ENCODE results near the gene CAPN13. TPM values are rescaled to one million over a fixed set of nuclear protein-coding genes. Genes with fewer than 3 reads are reported as not detected.

CAPN13 gene
- total RNA-seq, 1 donor from 2014 or later = not detected

GRCh38 chr2:30753630-30754029 is 53.6 kb downstream of the CAPN13 start:
- H3K9ac ChIP-seq (ENCODE audit: low read length) = no peak overlapping the region
- H3K27ac ChIP-seq (ENCODE audit: low read depth, low read length) = no peak overlapping the region
- no peak overlapping the region for H3K4me3 Mint-ChIP-seq (ENCODE audit: unreplicated experiment)
- no peaks in the 10 kb centered on the region for H3K36me3 ChIP-seq (ENCODE audit: insufficient read depth, low read length)
- no peaks in the 10 kb centered on the region for H3K4me1 ChIP-seq (ENCODE audit: insufficient read depth, low read length)
- DNase-seq (ENCODE audit: low read depth) (no peak), FAIRE-seq (no peak)
- no peak overlapping the region for H3K27ac Mint-ChIP-seq (ENCODE audit: unreplicated experiment)
- peaks cover 10% of the 10 kb centered on the region for H3K4me1 Mint-ChIP-seq (ENCODE audit: low read depth, unreplicated experiment)
- no peak overlapping the region for H2AFZ ChIP-seq (ENCODE audit: low read depth, low read length)
- H3K79me2 ChIP-seq (ENCODE audit: insufficient read depth, low read length) = no peaks in the 10 kb centered on the region
- H3K4me3 ChIP-seq (ENCODE audit: insufficient read depth, low read depth, low read length) = no peak overlapping the region
- H4K20me1 ChIP-seq (ENCODE audit: insufficient read depth, low read length) = no peaks in the 10 kb centered on the region
- no peaks in the 10 kb centered on the region for H3K36me3 Mint-ChIP-seq (ENCODE audit: low read depth, unreplicated experiment)
- TF ChIP-seq CTCF (IDR thresholded peaks at IDR 0.05; ENCODE audit: insufficient read depth, low read depth, low read length) = no peak
- TF ChIP-seq EZH2 (IDR thresholded peaks at IDR 0.05; ENCODE audit: insufficient read depth, low read length) = no peak
- H3K9me3 Mint-ChIP-seq (ENCODE audit: unreplicated experiment) = no peaks in the 10 kb centered on the region
- H3K4me2 ChIP-seq (ENCODE audit: low read length) = no peak overlapping the region
- no peaks in the 10 kb centered on the region for H3K9me3 ChIP-seq (ENCODE audit: insufficient read depth, low read depth, low read length)
- H3K27me3 ChIP-seq (ENCODE audit: insufficient read depth, low read length) = no peaks in the 10 kb centered on the region
- peaks cover 24% of the 10 kb centered on the region for H3K27me3 Mint-ChIP-seq (ENCODE audit: low read depth, unreplicated experiment)

- Histone ChIP-seq H4K20me1 (ENCODE audit: insufficient read depth, low read length) (no peaks in the 10 kb centered on the region), H3K9me3 (ENCODE audit: insufficient read depth, low read depth, low read length) (no peaks in the 10 kb centered on the region), H3K4me3 (ENCODE audit: insufficient read depth, low read depth, low read length) (no peak overlapping the region), H2AFZ (ENCODE audit: low read depth, low read length) (no peak overlapping the region), H3K27me3 (ENCODE audit: insufficient read depth, low read length) (no peaks in the 10 kb centered on the region), H3K9ac (ENCODE audit: low read length) (no peak overlapping the region), H3K36me3 (ENCODE audit: insufficient read depth, low read length) (no peaks in the 10 kb centered on the region), H3K4me2 (ENCODE audit: low read length) (no peak overlapping the region), H3K4me1 (ENCODE audit: insufficient read depth, low read length) (no peaks in the 10 kb centered on the region), H3K27ac (ENCODE audit: low read depth, low read length) (no peak overlapping the region), H3K79me2 (ENCODE audit: insufficient read depth, low read length) (no peaks in the 10 kb centered on the region)
- Mint-ChIP-seq H3K4me3 (ENCODE audit: unreplicated experiment) (no peak overlapping the region), H3K27ac (ENCODE audit: unreplicated experiment) (no peak overlapping the region), H3K36me3 (ENCODE audit: low read depth, unreplicated experiment) (no peaks in the 10 kb centered on the region), H3K27me3 (ENCODE audit: low read depth, unreplicated experiment) (peaks cover 25% of the 10 kb centered on the region), H3K4me1 (ENCODE audit: low read depth, unreplicated experiment) (peaks cover 10% of the 10 kb centered on the region), H3K9me3 (ENCODE audit: unreplicated experiment) (peaks cover 1% of the 10 kb centered on the region)
- TF ChIP-seq EZH2 (IDR thresholded peaks at IDR 0.05; ENCODE audit: insufficient read depth, low read length) (no peak), CTCF (IDR thresholded peaks at IDR 0.05; ENCODE audit: insufficient read depth, low read depth, low read length) (no peak)
- no peak for DNase-seq (ENCODE audit: low read depth)
- FAIRE-seq = no peak
Measured at GRCh38 chr2:30752811-30753210, 54.4 kb downstream of the CAPN13 start.

- Mint-ChIP-seq H3K4me3 (ENCODE audit: unreplicated experiment) (no peak overlapping the region), H3K4me1 (ENCODE audit: low read depth, unreplicated experiment) (peaks cover 2% of the 10 kb centered on the region), H3K9me3 (ENCODE audit: unreplicated experiment) (peaks cover 3% of the 10 kb centered on the region), H3K27ac (ENCODE audit: unreplicated experiment) (no peak overlapping the region), H3K27me3 (ENCODE audit: low read depth, unreplicated experiment) (peaks cover 39% of the 10 kb centered on the region), H3K36me3 (ENCODE audit: low read depth, unreplicated experiment) (no peaks in the 10 kb centered on the region)
- Histone ChIP-seq H3K36me3 (ENCODE audit: insufficient read depth, low read length) (no peaks in the 10 kb centered on the region), H2AFZ (ENCODE audit: low read depth, low read length) (no peak overlapping the region), H3K27ac (ENCODE audit: low read depth, low read length) (no peak overlapping the region), H3K4me1 (ENCODE audit: insufficient read depth, low read length) (no peaks in the 10 kb centered on the region), H4K20me1 (ENCODE audit: insufficient read depth, low read length) (no peaks in the 10 kb centered on the region), H3K9ac (ENCODE audit: low read length) (no peak overlapping the region), H3K4me3 (ENCODE audit: insufficient read depth, low read depth, low read length) (no peak overlapping the region), H3K79me2 (ENCODE audit: insufficient read depth, low read length) (no peaks in the 10 kb centered on the region), H3K4me2 (ENCODE audit: low read length) (no peak overlapping the region), H3K9me3 (ENCODE audit: insufficient read depth, low read depth, low read length) (no peaks in the 10 kb centered on the region), H3K27me3 (ENCODE audit: insufficient read depth, low read length) (no peaks in the 10 kb centered on the region)
- FAIRE-seq (no peak), DNase-seq (ENCODE audit: low read depth) (no peak)
- TF ChIP-seq CTCF (IDR thresholded peaks at IDR 0.05; ENCODE audit: insufficient read depth, low read depth, low read length) (no peak), EZH2 (IDR thresholded peaks at IDR 0.05; ENCODE audit: insufficient read depth, low read length) (no peak)
Measured at GRCh38 chr2:30747206-30747605, 60.0 kb downstream of the CAPN13 start.
